GM23248 (cell line): Measurements from ENCODE around the gene HGF. TPM values are rescaled to one million over a fixed set of nuclear protein-coding genes. Genes with fewer than 3 reads are reported as not detected.
"Not testable (repeated sequence)": the region's sequence is repeated elsewhere in the genome, so short reads cannot be mapped to it uniquely, and the experiment has no call there.

Experiments used
- DNase-seq: peaks from one replicate; pipeline ENCODE4 v3.0.0-alpha.2; 2015
- H2AFZ ChIP-seq: fragments of 200-600 bp; sonication (generic); 2 replicates; pipeline ENCODE4 v1.6.1; 2016; ENCODE audit warnings: antibody characterized with exemption
- H3F3A ChIP-seq: fragments of 200-600 bp; sonication (generic); 2 replicates; pipeline ENCODE4 v1.6.1; 2016; ENCODE audit warnings: mild to moderate bottlenecking, antibody characterized with exemption, mixed run types; ENCODE audit not compliant: insufficient read depth
- H3K27ac ChIP-seq: fragments of 200-600 bp; sonication (generic); 2 replicates; pipeline ENCODE4 v1.5.1; 2016; ENCODE audit warnings: mild to moderate bottlenecking
- H3K27me3 ChIP-seq: fragments of 200-600 bp; sonication (generic); replicated peaks from 2 replicates; pipeline ENCODE4 v1.6.1; 2016; ENCODE audit warnings: mild to moderate bottlenecking; ENCODE audit not compliant: insufficient read depth
- H3K36me3 ChIP-seq: fragments of 200-600 bp; sonication (generic); 2 replicates; pipeline ENCODE4 v1.6.1; 2016; ENCODE audit warnings: low read depth, mild to moderate bottlenecking
- H3K4me1 ChIP-seq: fragments of 200-600 bp; sonication (generic); 2 replicates; pipeline ENCODE4 v1.6.1; 2016; ENCODE audit warnings: mild to moderate bottlenecking; ENCODE audit not compliant: insufficient read depth
- H3K4me2 ChIP-seq: fragments of 200-600 bp; sonication (generic); one replicate; pipeline ENCODE4 v1.6.1; 2016; ENCODE audit warnings: mild to moderate bottlenecking; ENCODE audit not compliant: unreplicated experiment
- H3K4me3 ChIP-seq: fragments of 200-600 bp; sonication (generic); 2 replicates; pipeline ENCODE4 v1.5.1; 2016; ENCODE audit warnings: mild to moderate bottlenecking
- H3K79me2 ChIP-seq: fragments of 200-600 bp; sonication (generic); 2 replicates; pipeline ENCODE4 v1.6.1; 2016; ENCODE audit warnings: mild to moderate bottlenecking; ENCODE audit not compliant: insufficient read depth
- H3K9ac ChIP-seq: fragments of 200-600 bp; sonication (generic); 2 replicates; pipeline ENCODE4 v1.6.1; 2016; ENCODE audit warnings: mild to moderate bottlenecking
- H3K9me2 ChIP-seq: fragments of 200-600 bp; sonication (generic); 2 replicates; pipeline ENCODE4 v1.6.1; 2016; ENCODE audit warnings: mixed run types, mild to moderate bottlenecking, moderate library complexity; ENCODE audit not compliant: insufficient read depth
- H3K9me3 ChIP-seq: fragments of 200-600 bp; sonication (generic); one replicate; pipeline ENCODE4 v1.6.1; 2017; ENCODE audit warnings: low read depth
- H4K20me1 ChIP-seq: fragments of 200-600 bp; sonication (generic); 2 replicates; pipeline ENCODE4 v1.6.0; 2016; ENCODE audit not compliant: insufficient read depth
- EZH2 ChIP-seq: fragments of 200-600 bp; sonication (generic); IDR thresholded peaks from 2 replicates; pipeline ENCODE4 v1.6.1; 2018; ENCODE audit warnings: antibody characterized with exemption, mild to moderate bottlenecking; ENCODE audit not compliant: insufficient read depth, poor library complexity, severe bottlenecking
- EZH2phosphoT487 ChIP-seq: fragments of 200-600 bp; sonication (generic); IDR thresholded peaks from 2 replicates; pipeline ENCODE4 v1.6.1; 2018; ENCODE audit warnings: antibody characterized with exemption, moderate library complexity, mild to moderate bottlenecking, low read depth; ENCODE audit not compliant: insufficient read depth
- WGBS, 2 experiments: methylation state at CpG; one replicate each; pipeline ENCODE4 v1.1.6; 2015 to 2017; ENCODE audit warnings: low lambda C conversion rate in 2 of 2, low coverage in 1 of 2; ENCODE audit errors: missing lambda C conversion rate in 2 of 2; 5-methylcytosine and 5-hydroxymethylcytosine counted together
- in situ Hi-C: fragments of 300-500 bp; cut with MboI; formaldehyde crosslinking; loops from 2 replicates; pipeline ENCODE4 v1.15.0; 2020
- polyA plus RNA-seq: library from polyadenylated mRNA; unstranded; fragments of >200 nt; fragmentation: Nextera tagmentation; extraction: Ambion mirVana; gene quantifications from 2 replicates; pipeline ENCODE4 v1.2.1, GENCODE V29; 2016
- total RNA-seq: library from RNA; depleted of rRNA; stranded (reverse); fragments of >200 nt; shearing (Covaris generic); gene quantifications from 2 replicates; pipeline ENCODE4 v1.2.3, GENCODE V29; 2014

The HGF gene
- total and polyA plus RNA-seq, 2 experiments from 2014 or later = 2.3 to 2.7 TPM

DNA sequence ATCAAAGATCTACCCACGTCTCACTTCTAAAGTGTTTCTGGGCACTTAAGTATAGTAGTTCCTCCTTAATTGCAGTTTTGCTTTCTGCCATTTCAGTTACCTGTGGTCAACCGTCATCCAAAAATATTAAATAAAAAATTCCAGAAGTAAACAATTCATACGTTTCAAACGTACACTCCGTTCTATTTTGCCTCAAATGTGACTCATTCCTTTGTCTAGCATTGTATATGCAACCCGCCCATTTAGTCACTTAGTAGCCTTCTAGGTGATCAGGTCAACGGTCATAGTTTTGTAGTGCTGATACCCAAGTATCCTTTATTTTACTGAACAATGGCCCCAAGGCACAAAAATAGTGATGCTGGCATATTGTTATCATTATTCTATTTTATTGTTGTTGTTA lies 33.8 kb downstream of the HGF start:
- no peak overlapping the region for H3K4me3 ChIP-seq
- H3F3A ChIP-seq = no peaks in the 10 kb centered on the region
- 81 to 82% methylated on average over 7 of the region's 7 CpGs for WGBS, 2 experiments
- H4K20me1 ChIP-seq = no peaks in the 10 kb centered on the region
- no peaks in the 10 kb centered on the region for H3K79me2 ChIP-seq
- no peak overlapping the region for H3K27ac ChIP-seq
- no peaks in the 10 kb centered on the region for H3K9me3 ChIP-seq
- no peak overlapping the region for H3K9ac ChIP-seq
- TF ChIP-seq EZH2 (no peak), EZH2phosphoT487 (no peak)
- peaks cover 3% of the 10 kb centered on the region; the same call in 1 of the 2 replicates for H3K9me2 ChIP-seq
- no peak overlapping the region for H2AFZ ChIP-seq
- no peaks in the 10 kb centered on the region for H3K36me3 ChIP-seq
- no peak overlapping the region for H3K4me2 ChIP-seq
- DNase-seq = no peak
- in situ Hi-C loops = no loop called here
- H3K4me1 ChIP-seq = no peaks in the 10 kb centered on the region
- no peaks in the 10 kb centered on the region for H3K27me3 ChIP-seq

DNA sequence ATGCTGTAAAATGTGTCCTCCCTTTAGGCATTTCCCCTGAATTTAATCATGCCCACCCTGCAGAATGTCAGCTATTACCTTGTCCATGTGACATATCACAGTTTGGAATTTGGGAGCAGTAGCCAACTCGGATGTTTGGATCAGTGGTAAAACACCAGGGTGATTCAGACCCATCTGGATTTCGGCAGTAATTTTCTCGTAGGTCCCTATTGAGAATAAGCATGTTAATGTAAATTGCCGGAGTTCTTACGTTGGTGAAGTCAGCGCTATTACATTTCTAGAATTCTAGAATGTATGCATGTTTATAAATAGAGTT lies 44.1 kb downstream of the HGF start:
- H3K4me1 ChIP-seq = peaks cover 22% of the 10 kb centered on the region
- no peaks in the 10 kb centered on the region for H3K36me3 ChIP-seq
- peaks cover 20% of the 10 kb centered on the region for H3F3A ChIP-seq
- H2AFZ ChIP-seq = peak overlapping the region; percentile 62
- no peaks in the 10 kb centered on the region for H3K79me2 ChIP-seq
- H3K27ac ChIP-seq = peak overlapping the region; percentile 61
- in situ Hi-C loops = no loop called here
- DNase-seq = peak; percentile 87
- no peaks in the 10 kb centered on the region for H4K20me1 ChIP-seq
- no peak for TF ChIP-seq EZH2phosphoT487
- no peaks in the 10 kb centered on the region for H3K9me3 ChIP-seq
- H3K4me2 ChIP-seq = peak overlapping the region; percentile 69
- H3K4me3 ChIP-seq = peak overlapping the region; percentile 32
- H3K9ac ChIP-seq = peak overlapping the region; percentile 30; the same call in 1 of the 2 replicates
- H3K27me3 ChIP-seq = no peaks in the 10 kb centered on the region
- WGBS, 2 experiments = 1 to 2% methylated on average over 6 of the region's 6 CpGs
- H3K9me2 ChIP-seq = peaks cover under 1% of the 10 kb centered on the region; the same call in 1 of the 2 replicates

DNA sequence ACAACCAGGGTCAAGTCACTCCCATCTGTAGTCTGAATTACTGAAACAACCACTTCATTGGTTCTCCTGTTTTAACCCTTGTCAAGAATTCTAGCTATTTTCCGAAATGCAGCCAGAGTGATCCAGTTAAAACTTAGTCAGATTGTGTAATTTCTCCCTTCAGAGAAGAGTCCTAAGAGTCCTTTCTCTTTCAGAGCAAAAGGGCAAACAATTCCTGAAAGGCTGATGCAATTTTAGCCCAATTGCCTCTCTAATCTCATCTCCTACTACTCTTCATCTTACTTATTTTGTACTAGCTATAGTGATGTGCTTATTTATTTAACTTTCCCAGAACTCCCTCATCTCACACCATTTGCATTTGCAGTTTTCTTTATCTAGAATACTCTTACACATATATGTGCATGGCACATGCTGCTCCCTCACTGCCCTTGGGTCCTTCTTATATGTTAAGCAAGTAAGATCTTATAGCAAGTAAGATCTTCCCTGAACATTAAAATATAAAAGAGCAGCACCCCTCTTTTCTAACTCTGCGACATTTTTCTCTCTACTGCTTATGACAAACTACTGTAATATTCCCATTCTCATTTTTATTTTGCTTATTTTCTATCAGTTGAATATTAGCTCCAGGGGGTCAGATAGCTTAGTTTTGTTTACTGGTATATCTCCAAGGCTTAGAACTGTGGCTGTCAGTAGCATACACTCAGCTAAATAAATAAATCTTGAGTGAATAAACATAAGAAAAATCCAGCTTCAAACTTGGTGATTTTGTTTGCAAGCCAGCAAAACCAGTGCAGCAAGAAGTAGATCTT lies 44.6 kb downstream of the HGF start:
- peaks cover 22% of the 10 kb centered on the region for H3K4me1 ChIP-seq
- H3F3A ChIP-seq = peaks cover 20% of the 10 kb centered on the region
- H3K79me2 ChIP-seq = no peaks in the 10 kb centered on the region
- H3K9me3 ChIP-seq = no peaks in the 10 kb centered on the region
- peak overlapping the region; percentile 69 for H3K4me2 ChIP-seq
- H3K4me3 ChIP-seq = peak overlapping the region; percentile 32
- H3K27me3 ChIP-seq = no peaks in the 10 kb centered on the region
- no peaks in the 10 kb centered on the region for H3K36me3 ChIP-seq
- 90 to 92% methylated on average over 2 of the region's 2 CpGs for WGBS, 2 experiments
- H3K9ac ChIP-seq = peak overlapping the region; percentile 30; the same call in 1 of the 2 replicates
- in situ Hi-C loops = no loop called here
- H3K27ac ChIP-seq = peak overlapping the region; percentile 61
- no peak for TF ChIP-seq EZH2
- TF ChIP-seq EZH2phosphoT487 = no peak
- H2AFZ ChIP-seq = peak overlapping the region; percentile 27
- DNase-seq = peak; percentile 40
- H4K20me1 ChIP-seq = no peaks in the 10 kb centered on the region
- no peaks in the 10 kb centered on the region for H3K9me2 ChIP-seq

DNA sequence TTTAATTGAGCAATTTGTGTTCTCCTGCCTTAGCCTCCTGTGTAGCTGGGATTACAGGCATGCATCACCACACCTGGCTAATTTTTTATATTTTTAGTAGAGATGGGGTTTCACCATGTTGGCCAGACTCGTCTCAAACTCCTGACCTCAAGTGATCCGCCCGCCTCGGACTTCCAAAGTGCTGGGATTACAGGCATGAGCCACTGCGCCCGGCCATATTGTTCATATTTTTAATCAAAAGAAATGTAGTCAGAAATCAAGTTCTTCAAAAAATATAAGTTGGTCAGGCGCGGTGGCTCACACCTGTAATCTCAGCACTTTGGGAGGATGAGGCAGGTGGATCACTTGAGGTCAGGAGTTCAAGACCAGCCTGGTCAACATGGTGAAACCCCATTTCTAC lies 47.6 kb downstream of the HGF start:
- not testable (repeated sequence) for H3K4me3 ChIP-seq, H3K9me2 ChIP-seq, H3K9me3 ChIP-seq, H3K27ac ChIP-seq, H2AFZ ChIP-seq, H3K79me2 ChIP-seq, H4K20me1 ChIP-seq, H3K4me2 ChIP-seq, H3K9ac ChIP-seq, H3K27me3 ChIP-seq, DNase-seq, H3K36me3 ChIP-seq
- in situ Hi-C loops = loop anchor here (25.0 kb wide), 1 partner anchor 210 kb away; no protein-coding TSS in a partner anchor
- WGBS, 2 experiments = 97 to 99% methylated on average over 8 of the region's 8 CpGs
- Histone ChIP-seq H3F3A (peaks cover 20% of the 10 kb centered on the region), H3K4me1 (peaks cover 22% of the 10 kb centered on the region)

DNA sequence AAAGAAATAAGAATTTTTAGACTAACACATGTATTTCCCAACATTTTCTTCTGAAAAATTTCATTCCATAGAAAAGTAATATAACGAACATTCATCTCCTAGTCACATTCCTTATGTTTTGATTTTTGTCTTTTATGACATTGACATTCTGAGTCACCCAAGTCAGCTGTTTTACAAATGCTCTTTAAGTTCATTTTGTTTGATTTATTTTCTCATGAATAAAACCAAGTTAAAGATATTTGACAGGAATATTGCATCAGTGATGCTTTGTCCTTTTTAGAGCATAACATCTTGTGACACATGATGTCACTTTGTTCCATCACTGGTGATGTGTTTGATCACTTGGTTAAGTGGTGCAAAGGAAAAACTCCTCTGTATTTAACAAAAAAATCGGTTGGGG lies 48.4 kb downstream of the HGF start:
- Histone ChIP-seq H4K20me1 (no peaks in the 10 kb centered on the region), H3K9me3 (no peaks in the 10 kb centered on the region), H3K4me3 (no peak overlapping the region), H3K79me2 (no peaks in the 10 kb centered on the region), H3F3A (peaks cover 20% of the 10 kb centered on the region), H3K4me2 (no peak overlapping the region), H3K4me1 (peaks cover 21% of the 10 kb centered on the region), H3K27ac (no peak overlapping the region), H3K36me3 (no peaks in the 10 kb centered on the region), H3K27me3 (no peaks in the 10 kb centered on the region), H2AFZ (no peak overlapping the region), H3K9ac (no peak overlapping the region), H3K9me2 (no peaks in the 10 kb centered on the region)
- DNase-seq = no peak
- 49 to 52% methylated on average over 2 of the region's 2 CpGs for WGBS, 2 experiments
- TF ChIP-seq EZH2 = no peak
- no peak for TF ChIP-seq EZH2phosphoT487
- in situ Hi-C loops = loop anchor here (25.0 kb wide), 1 partner anchor 209 kb away; no protein-coding TSS in a partner anchor
